Measurements from ENCODE around the gene FUZ. TPM values are rescaled to one million over a fixed set of nuclear protein-coding genes. Genes with fewer than 3 reads are reported as not detected.

The FUZ gene
- total and polyA plus RNA-seq, 2 donors = 16.6 to 20.9 TPM

GRCh38 chr19:49858088-49858985, 45.2 kb upstream of the FUZ start:
- DNase-seq (ENCODE audit: low read depth in 6 of 9, low spot score in 9 of 9) = peak in 1 of 9 donors; percentile 36
- Histone ChIP-seq H3K36me3 (ENCODE audit: control insufficient read depth in 2 of 2, insufficient read depth in 2 of 2, low read length in 1 of 2) (peaks cover 76 to 89% of the 10 kb centered on the region in 2 donors), H3K4me3 (ENCODE audit: low read length in 2 of 2) (no peak overlapping the region), H3K9me3 (ENCODE audit: control insufficient read depth in 2 of 2, insufficient read depth in 1 of 2, low read length in 1 of 2) (no peaks in the 10 kb centered on the region), H3K4me1 (ENCODE audit: control insufficient read depth in 2 of 2, insufficient read depth in 2 of 2, low read length in 2 of 2) (peaks cover 0 to 21% of the 10 kb centered on the region in 2 donors), H3K27ac (ENCODE audit: low read depth in 1 of 2, low read length in 1 of 2) (peak overlapping the region in 1 of 2 donors; percentile 20), H3K27me3 (ENCODE audit: control insufficient read depth in 2 of 2, insufficient read depth in 1 of 2, low read length in 1 of 2) (no peaks in the 10 kb centered on the region)
- 91% methylated on average over 37 of the region's 37 CpGs for WGBS

- no peaks in the 10 kb centered on the region for H3K27me3 ChIP-seq (ENCODE audit: control insufficient read depth in 2 of 2, insufficient read depth in 1 of 2, low read length in 1 of 2)
- H3K27ac ChIP-seq (ENCODE audit: low read depth in 1 of 2, low read length in 1 of 2) = no peak overlapping the region
- H3K9me3 ChIP-seq (ENCODE audit: control insufficient read depth in 2 of 2, insufficient read depth in 1 of 2, low read length in 1 of 2) = no peaks in the 10 kb centered on the region
- H3K4me1 ChIP-seq (ENCODE audit: control insufficient read depth in 2 of 2, insufficient read depth in 2 of 2, low read length in 2 of 2) = peaks cover 0 to 25% of the 10 kb centered on the region in 2 donors
- 95% methylated on average over 5 of the region's 5 CpGs for WGBS
- H3K36me3 ChIP-seq (ENCODE audit: control insufficient read depth in 2 of 2, insufficient read depth in 2 of 2, low read length in 1 of 2) = peaks cover 71 to 83% of the 10 kb centered on the region in 2 donors
- no peak overlapping the region for H3K4me3 ChIP-seq (ENCODE audit: low read length in 2 of 2)
- DNase-seq (ENCODE audit: low read depth in 6 of 9, low spot score in 9 of 9) = no peak
Measured at GRCh38 chr19:49857838-49858087, 44.7 kb upstream of the FUZ start.

- H3K27me3 ChIP-seq (ENCODE audit: control insufficient read depth in 2 of 2, insufficient read depth in 1 of 2, low read length in 1 of 2) = no peaks in the 10 kb centered on the region
- no peak for DNase-seq (ENCODE audit: low read depth in 6 of 9, low spot score in 9 of 9)
- no peaks in the 10 kb centered on the region for H3K9me3 ChIP-seq (ENCODE audit: control insufficient read depth in 2 of 2, insufficient read depth in 1 of 2, low read length in 1 of 2)
- no peak overlapping the region for H3K4me3 ChIP-seq (ENCODE audit: low read length in 2 of 2)
- peaks cover 67 to 78% of the 10 kb centered on the region in 2 donors for H3K36me3 ChIP-seq (ENCODE audit: control insufficient read depth in 2 of 2, insufficient read depth in 2 of 2, low read length in 1 of 2)
- peaks cover 4 to 29% of the 10 kb centered on the region in 2 donors for H3K4me1 ChIP-seq (ENCODE audit: control insufficient read depth in 2 of 2, insufficient read depth in 2 of 2, low read length in 2 of 2)
- no peak overlapping the region for H3K27ac ChIP-seq (ENCODE audit: low read depth in 1 of 2, low read length in 1 of 2)
- WGBS = 96% methylated on average over 26 of the region's 26 CpGs
Measured at GRCh38 chr19:49857061-49857837, 44.2 kb upstream of the FUZ start.

- Histone ChIP-seq H3K4me3 (ENCODE audit: low read length in 2 of 2) (no peak overlapping the region), H3K9me3 (ENCODE audit: control insufficient read depth in 2 of 2, insufficient read depth in 1 of 2, low read length in 1 of 2) (no peaks in the 10 kb centered on the region), H3K4me1 (ENCODE audit: control insufficient read depth in 2 of 2, insufficient read depth in 2 of 2, low read length in 2 of 2) (peaks cover 8 to 34% of the 10 kb centered on the region in 2 donors), H3K27ac (ENCODE audit: low read depth in 1 of 2, low read length in 1 of 2) (no peak overlapping the region), H3K27me3 (ENCODE audit: control insufficient read depth in 2 of 2, insufficient read depth in 1 of 2, low read length in 1 of 2) (peaks cover 0 to 5% of the 10 kb centered on the region in 2 donors), H3K36me3 (ENCODE audit: control insufficient read depth in 2 of 2, insufficient read depth in 2 of 2, low read length in 1 of 2) (peaks cover 61 to 71% of the 10 kb centered on the region in 2 donors)
- 97% methylated on average over 18 of the region's 18 CpGs for whole genome bisulfite sequencing
- DNase-seq (ENCODE audit: low read depth in 6 of 9, low spot score in 9 of 9) = no peak
Measured at GRCh38 chr19:49856574-49857021, 43.5 kb upstream of the FUZ start.

- DNase-seq (ENCODE audit: low read depth in 6 of 9, low spot score in 9 of 9) = no peak
- WGBS = 93% methylated on average over 21 of the region's 21 CpGs
- Histone ChIP-seq H3K27ac (ENCODE audit: low read depth in 1 of 2, low read length in 1 of 2) (no peak overlapping the region), H3K36me3 (ENCODE audit: control insufficient read depth in 2 of 2, insufficient read depth in 2 of 2, low read length in 1 of 2) (peaks cover 56 to 64% of the 10 kb centered on the region in 2 donors), H3K27me3 (ENCODE audit: control insufficient read depth in 2 of 2, insufficient read depth in 1 of 2, low read length in 1 of 2) (peaks cover 0 to 5% of the 10 kb centered on the region in 2 donors), H3K4me1 (ENCODE audit: control insufficient read depth in 2 of 2, insufficient read depth in 2 of 2, low read length in 2 of 2) (peaks cover 8 to 34% of the 10 kb centered on the region in 2 donors), H3K4me3 (ENCODE audit: low read length in 2 of 2) (no peak overlapping the region), H3K9me3 (ENCODE audit: control insufficient read depth in 2 of 2, insufficient read depth in 1 of 2, low read length in 1 of 2) (no peaks in the 10 kb centered on the region)
Measured at GRCh38 chr19:49855676-49856573, 42.8 kb upstream of the FUZ start.

- WGBS = 96% methylated on average over 12 of the region's 12 CpGs
- H3K27ac ChIP-seq (ENCODE audit: low read depth in 1 of 2, low read length in 1 of 2) = no peak overlapping the region
- no peak for DNase-seq (ENCODE audit: low read depth in 6 of 9, low spot score in 9 of 9)
- H3K36me3 ChIP-seq (ENCODE audit: control insufficient read depth in 2 of 2, insufficient read depth in 2 of 2, low read length in 1 of 2) = peaks cover 50 to 58% of the 10 kb centered on the region in 2 donors
- no peak overlapping the region for H3K4me3 ChIP-seq (ENCODE audit: low read length in 2 of 2)
- peaks cover 8 to 36% of the 10 kb centered on the region in 2 donors for H3K4me1 ChIP-seq (ENCODE audit: control insufficient read depth in 2 of 2, insufficient read depth in 2 of 2, low read length in 2 of 2)
- peaks cover 0 to 5% of the 10 kb centered on the region in 2 donors for H3K27me3 ChIP-seq (ENCODE audit: control insufficient read depth in 2 of 2, insufficient read depth in 1 of 2, low read length in 1 of 2)
- H3K9me3 ChIP-seq (ENCODE audit: control insufficient read depth in 2 of 2, insufficient read depth in 1 of 2, low read length in 1 of 2) = no peaks in the 10 kb centered on the region
Measured at GRCh38 chr19:49855277-49855675, 42.2 kb upstream of the FUZ start.

- no peak overlapping the region for H3K27ac ChIP-seq (ENCODE audit: low read depth in 1 of 2, low read length in 1 of 2)
- H3K27me3 ChIP-seq (ENCODE audit: control insufficient read depth in 2 of 2, insufficient read depth in 1 of 2, low read length in 1 of 2) = peaks cover 0 to 5% of the 10 kb centered on the region in 2 donors
- H3K4me1 ChIP-seq (ENCODE audit: control insufficient read depth in 2 of 2, insufficient read depth in 2 of 2, low read length in 2 of 2) = peaks cover 8 to 39% of the 10 kb centered on the region in 2 donors
- peaks cover 43 to 51% of the 10 kb centered on the region in 2 donors for H3K36me3 ChIP-seq (ENCODE audit: control insufficient read depth in 2 of 2, insufficient read depth in 2 of 2, low read length in 1 of 2)
- 97% methylated on average over 39 of the region's 39 CpGs for WGBS
- H3K9me3 ChIP-seq (ENCODE audit: control insufficient read depth in 2 of 2, insufficient read depth in 1 of 2, low read length in 1 of 2) = no peaks in the 10 kb centered on the region
- no peak overlapping the region for H3K4me3 ChIP-seq (ENCODE audit: low read length in 2 of 2)
- no peak for DNase-seq (ENCODE audit: low read depth in 6 of 9, low spot score in 9 of 9)
Measured at GRCh38 chr19:49854378-49855263, 41.5 kb upstream of the FUZ start.

- H3K27me3 ChIP-seq (ENCODE audit: control insufficient read depth in 2 of 2, insufficient read depth in 1 of 2, low read length in 1 of 2) = peaks cover 0 to 5% of the 10 kb centered on the region in 2 donors
- no peak overlapping the region for H3K27ac ChIP-seq (ENCODE audit: low read depth in 1 of 2, low read length in 1 of 2)
- 97% methylated on average over 10 of the region's 10 CpGs for WGBS
- DNase-seq (ENCODE audit: low read depth in 6 of 9, low spot score in 9 of 9) = no peak
- H3K4me1 ChIP-seq (ENCODE audit: control insufficient read depth in 2 of 2, insufficient read depth in 2 of 2, low read length in 2 of 2) = peaks cover 8 to 39% of the 10 kb centered on the region in 2 donors
- no peak overlapping the region for H3K4me3 ChIP-seq (ENCODE audit: low read length in 2 of 2)
- H3K36me3 ChIP-seq (ENCODE audit: control insufficient read depth in 2 of 2, insufficient read depth in 2 of 2, low read length in 1 of 2) = peaks cover 39 to 45% of the 10 kb centered on the region in 2 donors
- H3K9me3 ChIP-seq (ENCODE audit: control insufficient read depth in 2 of 2, insufficient read depth in 1 of 2, low read length in 1 of 2) = peaks cover 0 to 6% of the 10 kb centered on the region in 2 donors
Measured at GRCh38 chr19:49853852-49854377, 40.8 kb upstream of the FUZ start.

All from thymus (tissue), 11 donors.